Mucosa of rectum (tissue), 2 donors: ENCODE measurements around the gene BICC1.
A peak's percentile ranks its signal among the peaks of the same experiment; 100 is the strongest.
"Not testable (repeated sequence)": the region's sequence is repeated elsewhere in the genome, so short reads cannot be mapped to it uniquely, and the experiment has no call there.

ENCODE experiments used
- H3K27ac ChIP-seq, 2 donors: one replicate each; pipeline ENCODE4 v1.7.0; 2013; ENCODE audit warnings: inconsistent platforms in 2 of 2, low read depth in 2 of 2, low read length in 2 of 2
- H3K27me3 ChIP-seq, 2 donors: one replicate each; pipeline ENCODE4 v1.7.0; 2013; ENCODE audit warnings: low read length in 2 of 2; ENCODE audit not compliant: control insufficient read depth in 2 of 2, insufficient read depth in 2 of 2
- H3K36me3 ChIP-seq, 2 donors: one replicate each; pipeline ENCODE4 v1.7.0; 2013; ENCODE audit warnings: low read length in 2 of 2; ENCODE audit not compliant: control insufficient read depth in 2 of 2, insufficient read depth in 2 of 2
- H3K4me1 ChIP-seq, 2 donors: one replicate each; pipeline ENCODE4 v1.7.0; 2013; ENCODE audit warnings: low read length in 2 of 2, mild to moderate bottlenecking in 1 of 2; ENCODE audit not compliant: control insufficient read depth in 2 of 2, insufficient read depth in 2 of 2
- H3K4me3 ChIP-seq, 2 donors: one replicate each; pipeline ENCODE4 v1.7.0; 2013; ENCODE audit warnings: low read length in 2 of 2
- H3K9ac ChIP-seq, 2 donors: one replicate each; pipeline ENCODE4 v1.7.0; 2013; ENCODE audit warnings: low read length in 2 of 2, low read depth in 1 of 2, mild to moderate bottlenecking in 1 of 2
- H3K9me3 ChIP-seq, 2 donors: one replicate each; pipeline ENCODE4 v1.7.0; 2013; ENCODE audit warnings: low read length in 2 of 2; ENCODE audit not compliant: control insufficient read depth in 2 of 2
- donor health status: healthy.
- donor health status: Normal muscosa, but diverticular disease.

Gene BICC1

GRCh38 chr10:58593008-58593407, 80.3 kb downstream of the BICC1 start:
- no peaks in the 10 kb centered on the region for H3K36me3 ChIP-seq
- no peak overlapping the region for H3K9ac ChIP-seq
- no peaks in the 10 kb centered on the region for H3K9me3 ChIP-seq
- H3K27ac ChIP-seq = no peak overlapping the region
- no peak overlapping the region for H3K4me3 ChIP-seq
- no peaks in the 10 kb centered on the region for H3K4me1 ChIP-seq
- no peaks in the 10 kb centered on the region for H3K27me3 ChIP-seq

DNA sequence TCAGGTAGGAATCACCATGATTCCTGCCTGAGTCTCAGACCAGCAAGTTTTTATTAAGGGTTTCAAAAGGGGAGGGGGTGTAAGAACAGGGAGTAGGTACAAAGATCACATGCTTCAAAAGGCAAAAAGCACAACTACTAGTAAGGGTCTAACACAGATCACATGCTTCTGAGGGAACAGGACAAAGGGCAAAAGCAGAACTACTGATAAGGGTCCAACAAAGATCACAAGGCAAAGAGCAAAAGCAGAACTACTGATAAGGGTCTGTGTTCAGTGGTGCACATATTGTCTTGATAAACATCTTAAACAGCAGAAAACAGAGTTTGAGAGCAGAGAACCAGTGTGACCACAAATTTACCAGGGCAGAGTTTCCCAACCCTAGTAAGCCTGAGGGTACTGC, 84.5 kb downstream of the BICC1 start:
- H3K9me3 ChIP-seq, H3K4me1 ChIP-seq, H3K27me3 ChIP-seq, H3K36me3 ChIP-seq, H3K27ac ChIP-seq, H3K4me3 ChIP-seq, H3K9ac ChIP-seq: not testable (repeated sequence)

GRCh38 chr10:58599927-58600553, 87.4 kb downstream of the BICC1 start:
- Histone ChIP-seq H3K9me3 (no peaks in the 10 kb centered on the region), H3K27me3 (no peaks in the 10 kb centered on the region), H3K27ac (no peak overlapping the region), H3K9ac (peak overlapping the region in 1 of 2 donors; percentile 14), H3K36me3 (no peaks in the 10 kb centered on the region), H3K4me3 (no peak overlapping the region), H3K4me1 (no peaks in the 10 kb centered on the region)

DNA sequence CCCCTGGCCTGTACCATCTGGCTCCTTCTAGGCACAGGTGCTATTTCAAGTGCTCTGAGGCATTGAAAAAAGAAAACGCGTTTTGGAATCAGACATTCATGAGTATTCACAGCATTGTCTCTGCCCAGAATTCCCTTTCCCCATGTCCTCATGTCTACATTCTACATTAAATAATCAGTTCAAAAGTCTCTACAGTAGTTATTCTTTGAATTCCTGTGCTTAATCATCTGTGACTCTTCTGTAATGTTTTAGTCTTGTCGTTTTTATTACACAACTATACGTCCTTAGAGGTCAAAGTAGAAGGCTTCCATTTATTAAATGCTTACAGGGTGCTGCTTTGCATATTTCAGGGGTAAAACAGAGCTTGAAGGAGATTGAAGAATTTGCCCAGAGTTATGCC, 95.7 kb downstream of the BICC1 start:
- Histone ChIP-seq H3K9ac (no peak overlapping the region), H3K36me3 (no peaks in the 10 kb centered on the region), H3K9me3 (no peaks in the 10 kb centered on the region), H3K4me1 (no peaks in the 10 kb centered on the region), H3K4me3 (no peak overlapping the region), H3K27me3 (no peaks in the 10 kb centered on the region), H3K27ac (no peak overlapping the region)

GRCh38 chr10:58608826-58609531, 96.3 kb downstream of the BICC1 start:
- Histone ChIP-seq H3K4me1 (no peaks in the 10 kb centered on the region), H3K27me3 (no peaks in the 10 kb centered on the region), H3K27ac (no peak overlapping the region), H3K9me3 (no peaks in the 10 kb centered on the region), H3K9ac (no peak overlapping the region), H3K4me3 (no peak overlapping the region), H3K36me3 (no peaks in the 10 kb centered on the region)

- H3K27me3 ChIP-seq = no peaks in the 10 kb centered on the region
Measured at GRCh38 chr10:58609532-58610150, 97.0 kb downstream of the BICC1 start.

GRCh38 chr10:58615237-58615935, 102.7 kb downstream of the BICC1 start:
- Histone ChIP-seq H3K36me3 (no peaks in the 10 kb centered on the region), H3K9me3 (no peaks in the 10 kb centered on the region), H3K27me3 (no peaks in the 10 kb centered on the region)

More at GRCh38 chr10:58609532-58610150, 97.0 kb downstream of the BICC1 start:
- no peaks in the 10 kb centered on the region for H3K36me3 ChIP-seq
- no peaks in the 10 kb centered on the region for H3K9me3 ChIP-seq
- H3K4me1 ChIP-seq = no peaks in the 10 kb centered on the region
- no peak overlapping the region for H3K4me3 ChIP-seq
- H3K27ac ChIP-seq = no peak overlapping the region
- no peak overlapping the region for H3K9ac ChIP-seq

DNA sequence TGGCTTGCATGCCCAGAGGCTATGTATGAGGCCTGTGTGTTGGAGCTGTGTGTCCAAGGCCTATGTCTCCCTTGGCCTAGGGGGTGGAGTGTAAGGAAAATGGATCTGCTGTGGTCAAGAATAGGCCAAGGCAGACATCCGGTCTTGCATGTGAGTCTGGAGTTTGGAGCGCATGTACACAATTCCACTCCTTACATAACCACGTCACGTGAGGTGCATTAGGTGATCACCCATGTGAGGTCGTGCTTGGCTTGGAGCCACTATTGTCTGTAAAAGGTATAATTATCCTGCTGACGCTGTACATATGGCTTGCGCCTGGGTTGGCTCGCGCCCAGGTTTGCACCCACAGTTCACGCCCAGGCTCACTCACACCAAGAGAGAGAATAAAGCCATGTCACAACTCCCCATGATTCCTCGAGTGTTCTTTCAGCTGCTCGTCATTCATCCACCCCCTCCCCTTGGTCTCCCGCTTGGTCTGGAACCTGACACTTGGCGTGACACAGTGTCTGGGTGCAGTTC, 105.5 kb downstream of the BICC1 start:
- no peaks in the 10 kb centered on the region for H3K36me3 ChIP-seq
- no peaks in the 10 kb centered on the region for H3K9me3 ChIP-seq
- no peak overlapping the region for H3K27ac ChIP-seq
- no peak overlapping the region for H3K4me3 ChIP-seq
- no peak overlapping the region for H3K9ac ChIP-seq
- no peaks in the 10 kb centered on the region for H3K4me1 ChIP-seq
- H3K27me3 ChIP-seq = no peaks in the 10 kb centered on the region

More at GRCh38 chr10:58615237-58615935, 102.7 kb downstream of the BICC1 start:
- Histone ChIP-seq H3K9ac (no peak overlapping the region), H3K27ac (no peak overlapping the region), H3K4me1 (no peaks in the 10 kb centered on the region), H3K4me3 (no peak overlapping the region)

DNA sequence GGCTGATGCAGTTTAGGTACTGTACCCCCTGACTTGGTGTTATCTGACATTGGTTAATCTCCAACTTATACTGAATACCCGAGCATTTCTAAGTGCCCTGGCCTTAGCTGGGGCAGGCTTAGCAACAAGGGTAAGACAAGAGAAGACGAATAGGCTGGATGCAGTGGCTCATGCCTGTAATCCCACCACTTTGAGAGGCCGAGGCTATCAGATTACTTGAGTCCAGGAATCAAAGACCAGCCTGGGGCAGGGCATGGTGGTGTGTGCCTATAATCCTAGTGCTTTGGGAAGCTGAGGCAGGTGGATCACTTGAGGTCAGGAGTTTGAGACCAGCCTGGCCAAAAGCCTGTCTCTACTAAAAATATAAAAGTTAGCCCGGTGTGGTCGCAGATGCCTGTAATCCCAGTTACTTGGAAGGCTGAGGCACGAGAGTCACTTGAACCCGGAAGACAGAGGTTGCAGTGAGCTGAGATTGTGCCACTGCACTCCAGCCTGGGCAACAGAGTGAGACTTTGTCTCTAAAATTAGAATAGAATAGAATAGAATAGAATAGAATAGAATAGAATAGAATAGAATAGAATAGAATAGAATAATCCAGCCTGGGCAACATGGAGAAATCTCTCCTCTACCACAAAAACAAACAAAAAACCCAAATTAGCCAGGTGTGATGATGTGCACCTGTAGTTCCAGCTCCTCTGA, 108.9 kb downstream of the BICC1 start:
- no peaks in the 10 kb centered on the region for H3K27me3 ChIP-seq
- no peak overlapping the region for H3K9ac ChIP-seq
- no peaks in the 10 kb centered on the region for H3K36me3 ChIP-seq
- H3K9me3 ChIP-seq = no peaks in the 10 kb centered on the region
- H3K4me3 ChIP-seq = no peak overlapping the region
- H3K4me1 ChIP-seq = no peaks in the 10 kb centered on the region
- H3K27ac ChIP-seq = no peak overlapping the region
